Tibial artery (tissue), 4 donors: ENCODE measurements around the gene BRSK2.

Source experiments
- DNase-seq, 2 donors: peaks; one replicate each; pipeline ENCODE4 v3.0.0-alpha.2; 2019
- H3K27ac ChIP-seq, 2 donors: fragments of 200-600 bp; sonication (generic) in 1 of 2; 1 replicate in 1 of 2; 2 replicates in 1 of 2; pipeline ENCODE4 v1.5.1; 2018 to 2019; ENCODE audit warnings: mild to moderate bottlenecking in 1 of 2
- H3K27me3 ChIP-seq, 2 donors: fragments of 200-600 bp; sonication (generic) in 1 of 2; one replicate each; pipeline versions ENCODE4 v1.5.1 to v1.6.0; 2016 to 2019
- H3K36me3 ChIP-seq, 3 donors: fragments of 200-600 bp; sonication (generic) in 2 of 3; one replicate each; pipeline ENCODE4 v1.5.1; 2016 to 2019; ENCODE audit warnings: mild to moderate bottlenecking in 2 of 3
- H3K4me1 ChIP-seq, 4 donors: fragments of 200-600 bp; sonication (generic) in 2 of 4; 1 replicate in 3 of 4; 2 replicates in 1 of 4; pipeline ENCODE4 v1.5.1; 2016 to 2019
- H3K4me3 ChIP-seq, 2 donors: fragments of 200-600 bp; sonication (generic) in 1 of 2; 1 replicate in 1 of 2; 2 replicates in 1 of 2; pipeline ENCODE4 v1.5.1; 2018 to 2019; ENCODE audit warnings: mild to moderate bottlenecking in 2 of 2
- H3K9me3 ChIP-seq, 3 donors: fragments of 200-600 bp; sonication (generic) in 1 of 3; one replicate each; pipeline ENCODE4 v1.5.1; 2016 to 2019
- CTCF ChIP-seq, 2 experiments: fragments of 200-600 bp in 1 of 2; fragments of 450-650 bp in 1 of 2; IDR thresholded peaks; one replicate each; pipeline ENCODE4 v1.5.1; 2017 to 2019; ENCODE audit warnings: antibody characterized with exemption in 2 of 2, mild to moderate bottlenecking in 1 of 2, moderate library complexity in 1 of 2
- intact Hi-C: fragments of 100-400 bp; cut with DNase I; formaldehyde crosslinking; loops from one replicate; pipeline ENCODE4 v1.15.0; 2023; ENCODE audit warnings: low total_unique reads

The BRSK2 gene

GRCh38 chr11:1456596-1457325 lies 67.0 kb downstream of the BRSK2 start:
- no peak for DNase-seq
- Histone ChIP-seq H3K9me3 (no peaks in the 10 kb centered on the region), H3K36me3 (peaks cover 0 to 1% (median 0%) of the 10 kb centered on the region in 3 donors), H3K27me3 (peaks cover 0 to 9% of the 10 kb centered on the region in 2 donors), H3K27ac (peak overlapping the region in 1 of 2 donors; percentile 15), H3K4me1 (peaks cover 0 to 65% (median 44%) of the 10 kb centered on the region in 4 donors), H3K4me3 (no peak overlapping the region)
- TF ChIP-seq CTCF (IDR thresholded peaks at IDR 0.05): no peak
- intact Hi-C loops: loop anchor here (5.0 to 10.0 kb wide), 2 partner anchors 118 to 149 kb away; partner anchors contain the start of genes DUSP8 and TOLLIP

GRCh38 chr11:1457326-1457680 lies 67.6 kb downstream of the BRSK2 start:
- Histone ChIP-seq H3K4me1 (peaks cover 0 to 71% (median 50%) of the 10 kb centered on the region in 4 donors), H3K27ac (peak overlapping the region in 1 of 2 donors; percentile 15), H3K9me3 (no peaks in the 10 kb centered on the region), H3K27me3 (peaks cover 0 to 4% of the 10 kb centered on the region in 2 donors), H3K36me3 (peaks cover 0 to 7% (median 0%) of the 10 kb centered on the region in 3 donors), H3K4me3 (no peak overlapping the region)
- DNase-seq: no peak
- TF ChIP-seq CTCF (IDR thresholded peaks at IDR 0.05): no peak
- intact Hi-C loops: loop anchor here (5.0 to 10.0 kb wide), 2 partner anchors 117 to 150 kb away; partner anchors contain the start of genes DUSP8 and TOLLIP

GRCh38 chr11:1457856-1458255 lies 68.1 kb downstream of the BRSK2 start:
- peak overlapping the region; percentile 98 to 99 for H3K27ac ChIP-seq
- H3K4me3 ChIP-seq: no peak overlapping the region
- H3K27me3 ChIP-seq: no peaks in the 10 kb centered on the region
- intact Hi-C loops: loop anchor here (5.0 to 10.0 kb wide), 2 partner anchors 117 to 151 kb away; partner anchors contain the start of genes DUSP8 and TOLLIP
- H3K9me3 ChIP-seq: no peaks in the 10 kb centered on the region
- no peak for DNase-seq
- H3K36me3 ChIP-seq: peaks cover 4 to 12% (median 5%) of the 10 kb centered on the region in 3 donors
- no peak for TF ChIP-seq CTCF (IDR thresholded peaks at IDR 0.05)
- peaks cover 0 to 73% (median 51%) of the 10 kb centered on the region in 4 donors for H3K4me1 ChIP-seq

GRCh38 chr11:1458340-1459218 lies 68.8 kb downstream of the BRSK2 start:
- intact Hi-C loops: loop anchor here (5.0 to 10.0 kb wide), 2 partner anchors 116 to 151 kb away; partner anchors contain the start of genes DUSP8 and TOLLIP
- Histone ChIP-seq H3K4me3 (peak overlapping the region; percentile 52 to 53), H3K4me1 (peaks cover 0 to 73% (median 51%) of the 10 kb centered on the region in 4 donors), H3K27ac (peak overlapping the region; percentile 98 to 99), H3K9me3 (no peaks in the 10 kb centered on the region), H3K27me3 (no peaks in the 10 kb centered on the region), H3K36me3 (peaks cover 4 to 17% (median 9%) of the 10 kb centered on the region in 3 donors)
- peak; percentile 74 to 96 for DNase-seq
- TF ChIP-seq CTCF (IDR thresholded peaks at IDR 0.05): peak; percentile 30 to 38

- H3K9me3 ChIP-seq: no peaks in the 10 kb centered on the region
- H3K4me3 ChIP-seq: peak overlapping the region; percentile 52 to 53
- peaks cover 4 to 24% (median 9%) of the 10 kb centered on the region in 3 donors for H3K36me3 ChIP-seq
- no peaks in the 10 kb centered on the region for H3K27me3 ChIP-seq
- TF ChIP-seq CTCF (IDR thresholded peaks at IDR 0.05): no peak
- peak overlapping the region; percentile 98 to 99 for H3K27ac ChIP-seq
- H3K4me1 ChIP-seq: peaks cover 0 to 77% (median 50%) of the 10 kb centered on the region in 4 donors
- DNase-seq: no peak
- intact Hi-C loops: loop anchor here (5.0 to 10.0 kb wide), 2 partner anchors 116 to 152 kb away; partner anchors contain the start of genes DUSP8 and TOLLIP
Measured at GRCh38 chr11:1459219-1459575, 69.5 kb downstream of the BRSK2 start.
